GM20000 (cell line): Measurements from ENCODE around the gene CHCHD5.
"Not testable (repeated sequence)": the region's sequence is repeated elsewhere in the genome, so short reads cannot be mapped to it uniquely, and the experiment has no call there.

Experiments
- DNase-seq: peaks from one replicate; pipeline ENCODE4 v3.0.0; 2012; ENCODE audit warnings: low spot score
- TF ChIP-seq, protein P1 (sequence below): IDR thresholded peaks from 2 replicates; pipeline ENCODE4 v1.5.1; 2012; ENCODE audit warnings: mild to moderate bottlenecking, control low read depth; ENCODE audit errors: extremely low read depth, missing control alignments

Gene CHCHD5

DNA sequence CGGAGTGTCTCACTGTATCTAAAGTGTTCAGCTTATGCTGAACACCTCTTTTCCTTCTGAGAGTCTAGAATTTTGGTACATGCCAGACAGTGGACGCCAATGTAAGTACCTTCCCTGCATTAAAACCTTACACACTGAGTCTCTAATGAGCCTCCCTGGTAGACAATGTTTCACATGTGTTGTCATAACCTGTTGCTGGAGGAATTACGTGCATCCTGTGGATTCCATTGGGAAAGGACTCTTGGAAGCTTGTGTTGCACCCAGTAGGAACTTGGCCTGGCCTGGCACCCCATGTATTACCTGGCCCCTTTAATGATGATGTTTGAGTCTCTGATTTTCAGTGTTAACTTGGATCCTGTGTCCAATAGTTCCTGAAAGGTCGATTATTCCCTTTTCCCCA lies 20.5 kb downstream of the CHCHD5 start:
- DNase-seq: no peak
- TF ChIP-seq, protein P1, sequence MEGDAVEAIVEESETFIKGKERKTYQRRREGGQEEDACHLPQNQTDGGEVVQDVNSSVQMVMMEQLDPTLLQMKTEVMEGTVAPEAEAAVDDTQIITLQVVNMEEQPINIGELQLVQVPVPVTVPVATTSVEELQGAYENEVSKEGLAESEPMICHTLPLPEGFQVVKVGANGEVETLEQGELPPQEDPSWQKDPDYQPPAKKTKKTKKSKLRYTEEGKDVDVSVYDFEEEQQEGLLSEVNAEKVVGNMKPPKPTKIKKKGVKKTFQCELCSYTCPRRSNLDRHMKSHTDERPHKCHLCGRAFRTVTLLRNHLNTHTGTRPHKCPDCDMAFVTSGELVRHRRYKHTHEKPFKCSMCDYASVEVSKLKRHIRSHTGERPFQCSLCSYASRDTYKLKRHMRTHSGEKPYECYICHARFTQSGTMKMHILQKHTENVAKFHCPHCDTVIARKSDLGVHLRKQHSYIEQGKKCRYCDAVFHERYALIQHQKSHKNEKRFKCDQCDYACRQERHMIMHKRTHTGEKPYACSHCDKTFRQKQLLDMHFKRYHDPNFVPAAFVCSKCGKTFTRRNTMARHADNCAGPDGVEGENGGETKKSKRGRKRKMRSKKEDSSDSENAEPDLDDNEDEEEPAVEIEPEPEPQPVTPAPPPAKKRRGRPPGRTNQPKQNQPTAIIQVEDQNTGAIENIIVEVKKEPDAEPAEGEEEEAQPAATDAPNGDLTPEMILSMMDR: no peak

DNA sequence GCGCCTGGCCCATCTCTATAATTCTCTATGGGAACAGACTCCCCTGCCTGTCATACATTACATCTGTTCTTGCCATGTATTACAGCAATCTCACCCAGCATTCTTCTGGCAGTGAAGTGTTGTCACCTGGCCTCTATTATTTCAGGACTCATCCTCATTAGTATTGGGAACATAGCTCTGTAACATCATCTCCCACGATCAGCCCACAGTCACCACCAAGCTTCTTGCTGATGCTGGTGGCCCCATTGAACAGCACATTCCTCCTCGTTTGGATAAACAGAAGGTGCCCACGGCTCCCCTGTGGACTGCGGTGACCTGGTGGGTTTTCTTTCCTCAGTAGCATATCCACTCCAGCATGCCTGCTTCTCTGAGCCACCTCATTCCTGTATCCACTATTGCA lies 21.5 kb downstream of the CHCHD5 start:
- TF ChIP-seq, protein P1: no peak
- DNase-seq: no peak

DNA sequence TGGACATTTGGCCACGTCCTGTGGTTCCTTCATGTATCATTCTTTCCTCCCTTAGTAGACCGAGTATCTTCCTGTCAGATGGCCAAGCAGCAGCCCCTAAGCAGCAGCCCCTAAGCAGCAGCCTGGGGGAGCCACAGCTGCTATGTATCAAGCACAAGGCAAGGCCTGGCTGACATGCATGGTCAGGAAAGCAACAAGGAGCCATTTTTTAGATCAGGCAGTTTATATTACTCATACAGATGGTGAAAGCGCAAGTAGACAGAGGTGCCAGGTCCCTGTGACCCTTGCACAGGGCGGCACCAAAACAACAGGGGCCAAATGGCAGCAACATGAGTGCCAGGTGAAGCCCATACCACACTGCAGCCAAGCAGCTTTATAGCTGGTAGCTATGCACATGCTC lies 22.1 kb downstream of the CHCHD5 start:
- DNase-seq: no peak
- TF ChIP-seq, protein P1: no peak

DNA sequence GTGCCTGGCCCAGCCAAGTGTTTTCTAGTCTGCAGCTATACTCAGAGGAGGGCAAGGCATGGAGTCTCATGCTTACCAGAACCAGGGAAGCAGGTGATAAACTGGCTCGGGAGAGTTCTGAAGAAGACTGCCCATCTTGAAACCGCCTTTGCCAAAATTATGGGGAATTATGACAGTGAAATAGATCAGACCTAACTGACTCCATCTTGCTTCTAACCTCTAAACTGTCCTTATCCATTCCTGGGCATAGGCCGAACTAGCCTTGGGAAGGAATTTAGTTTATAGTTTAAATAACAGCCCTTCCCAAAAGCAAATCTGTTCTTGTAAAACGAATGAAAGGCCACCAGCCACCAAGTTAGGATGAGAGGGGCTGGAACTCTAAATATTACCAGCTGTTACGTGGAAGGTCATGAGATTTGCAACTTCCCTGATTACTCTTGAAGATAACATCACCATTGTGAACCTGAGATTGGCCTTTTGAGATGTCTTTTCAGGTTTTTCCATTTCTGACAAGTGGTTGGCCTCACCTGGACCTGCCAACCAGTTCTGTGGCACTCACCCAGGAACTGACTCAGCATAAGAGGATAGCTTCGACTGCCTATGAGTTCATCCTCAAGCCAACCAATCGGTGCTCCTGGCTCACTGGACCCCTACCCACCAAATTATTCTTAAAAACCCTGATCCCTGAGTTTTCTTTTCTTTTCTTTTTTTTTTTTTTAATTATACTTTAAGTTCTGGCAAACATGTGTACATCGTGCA lies 23.4 kb downstream of the CHCHD5 start:
- DNase-seq: no peak
- TF ChIP-seq, protein P1: no peak

DNA sequence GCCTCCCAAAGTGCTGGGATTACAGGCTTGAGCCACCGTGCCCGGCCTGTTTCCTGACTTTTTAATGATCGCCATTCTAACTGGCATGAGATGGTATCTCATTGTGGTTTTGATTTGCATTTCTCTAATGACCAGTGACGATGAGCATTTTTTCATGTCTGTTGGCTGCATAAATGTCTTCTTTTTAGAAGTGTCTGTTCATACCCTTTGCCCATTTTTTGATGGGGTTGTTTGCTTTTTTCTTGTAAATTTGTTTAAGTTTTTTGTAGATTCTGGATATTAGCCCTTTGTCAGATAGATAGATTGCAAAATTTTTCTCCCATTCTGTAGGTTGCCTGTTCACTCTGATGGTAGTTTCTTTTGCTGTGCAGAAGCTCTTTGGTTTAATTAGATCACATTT lies 24.9 kb downstream of the CHCHD5 start:
- not testable (repeated sequence) for DNase-seq

DNA sequence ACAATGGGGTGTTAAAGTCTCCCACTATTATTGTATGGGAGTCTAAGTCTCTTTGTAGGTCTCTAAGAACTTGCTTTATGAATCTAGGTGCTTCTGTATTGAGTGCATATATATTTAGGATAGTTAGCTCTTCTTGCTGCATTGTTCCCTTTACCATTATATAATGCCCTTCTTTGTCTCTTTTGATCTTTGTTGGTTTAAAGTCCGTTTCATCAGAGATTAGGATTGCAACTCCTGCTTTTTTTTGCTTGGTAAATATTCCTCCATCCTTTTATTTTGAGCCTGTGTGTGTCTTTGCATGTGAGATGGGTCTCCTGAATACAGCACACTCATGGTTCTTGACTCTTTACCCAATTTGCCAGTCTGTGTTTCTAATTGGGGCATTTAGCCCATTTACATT lies 27.9 kb downstream of the CHCHD5 start:
- DNase-seq: not testable (repeated sequence)

DNA sequence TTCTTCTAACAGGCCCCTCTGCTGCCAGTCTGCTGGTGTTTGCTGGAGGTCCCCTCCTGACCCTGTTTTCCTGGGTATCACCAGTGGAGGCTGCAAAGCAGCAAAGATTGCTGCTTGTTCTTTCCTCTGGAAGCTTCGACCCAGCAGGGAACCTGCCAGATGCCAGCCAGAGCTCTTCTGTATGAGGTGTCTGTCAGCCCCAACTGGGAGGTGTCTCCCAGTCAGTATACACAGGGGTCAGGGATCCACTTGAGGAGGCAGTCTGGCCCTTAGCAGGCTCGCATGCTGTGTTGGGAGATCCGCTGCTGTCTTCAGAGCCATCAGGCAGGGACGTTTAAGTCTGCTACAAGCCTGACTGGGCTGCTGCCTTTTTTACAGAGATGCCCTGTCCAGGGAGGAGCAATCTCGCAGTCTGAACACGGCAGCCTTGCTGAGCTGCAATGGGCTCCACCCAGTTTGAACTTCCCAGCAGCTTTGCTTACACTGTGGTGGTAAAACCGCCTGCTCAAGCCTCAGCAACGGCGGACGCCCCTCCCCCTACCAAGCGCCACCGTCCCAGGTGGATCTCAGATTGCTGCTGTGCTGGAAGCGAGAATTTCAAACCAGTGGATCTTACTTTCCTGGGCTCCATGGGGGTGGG lies 29.9 kb downstream of the CHCHD5 start:
- DNase-seq: no peak
- TF ChIP-seq, protein P1: no peak

DNA sequence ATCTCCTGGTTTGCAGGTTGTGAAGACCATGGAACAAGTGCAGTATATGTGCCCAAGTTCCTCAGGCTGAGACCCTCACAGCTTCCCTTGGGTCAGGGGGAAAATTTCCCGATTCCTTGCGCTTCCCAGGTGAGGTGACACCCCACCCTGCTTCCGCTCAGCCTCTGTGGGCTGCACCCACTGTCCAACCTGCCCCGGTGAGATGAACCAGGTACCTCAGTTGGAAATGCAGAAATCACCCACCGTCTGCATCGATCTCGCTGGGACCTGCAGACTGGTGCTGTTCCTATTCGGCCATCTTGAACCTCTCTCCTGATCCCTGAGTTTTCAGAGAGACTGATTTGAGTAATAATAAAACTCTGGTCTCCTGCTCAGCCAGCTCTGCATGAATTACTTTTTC lies 30.6 kb downstream of the CHCHD5 start:
- TF ChIP-seq, protein P1: no peak
- DNase-seq: no peak

DNA sequence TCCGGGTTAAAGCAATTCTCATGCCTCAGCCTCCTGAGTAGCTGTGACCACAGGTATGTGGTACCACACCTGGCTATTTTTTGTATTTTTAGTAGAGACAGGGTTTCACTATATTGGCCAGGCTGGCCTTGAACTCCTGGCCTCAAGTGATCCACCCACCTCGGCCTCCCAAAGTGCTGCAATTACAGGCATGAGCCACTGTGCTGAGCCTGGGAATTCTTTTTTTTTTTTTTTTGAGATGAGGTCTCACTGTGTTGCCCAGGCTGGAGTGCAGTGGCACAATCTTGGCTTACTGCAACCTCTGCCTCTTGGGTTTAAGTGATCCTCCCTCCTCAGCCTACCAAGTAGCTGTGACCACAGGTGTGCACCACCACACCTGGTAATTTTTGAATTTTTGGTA lies 31.4 kb downstream of the CHCHD5 start:
- not testable (repeated sequence) for DNase-seq
